NCI-H69 (cell line): ENCODE measurements around the gene ACTN4.

Experiments used
- DNase-seq: peaks from one replicate; lab custom pipeline; 2025; lab: John Stamatoyannopoulos, UW

ACTN4 gene

GRCh38 chr19:38725469-38726283 is 78.2 kb downstream of the ACTN4 start:
- no peak for DNase-seq

GRCh38 chr19:38726284-38726673 is 78.8 kb downstream of the ACTN4 start:
- no peak for DNase-seq

GRCh38 chr19:38726761-38727301 is 79.4 kb downstream of the ACTN4 start:
- no peak for DNase-seq

- no peak for DNase-seq
Observed at GRCh38 chr19:38727306-38727867, 79.9 kb downstream of the ACTN4 start.

- no peak for DNase-seq
Observed at GRCh38 chr19:38727868-38728660, 80.6 kb downstream of the ACTN4 start.

GRCh38 chr19:38728752-38729541 is 81.5 kb downstream of the ACTN4 start:
- no peak for DNase-seq

- DNase-seq = peak; percentile 74
Observed at GRCh38 chr19:38729653-38730469, 82.4 kb downstream of the ACTN4 start.

GRCh38 chr19:38730470-38730730 is 83.0 kb downstream of the ACTN4 start:
- no peak for DNase-seq

- DNase-seq = no peak
Observed at GRCh38 chr19:38730731-38731589, 83.5 kb downstream of the ACTN4 start.

- peak; percentile 71 for DNase-seq
Observed at GRCh38 chr19:38731654-38732301, 84.3 kb downstream of the ACTN4 start.

GRCh38 chr19:38733241-38733492 is 85.7 kb downstream of the ACTN4 start:
- DNase-seq = no peak

GRCh38 chr19:38733493-38734175 is 86.2 kb downstream of the ACTN4 start:
- DNase-seq = peak; percentile 33

GRCh38 chr19:38734176-38734425 is 86.7 kb downstream of the ACTN4 start:
- no peak for DNase-seq

GRCh38 chr19:38734426-38735256 is 87.2 kb downstream of the ACTN4 start:
- DNase-seq = peak; percentile 58

- DNase-seq = peak; percentile 90
Observed at GRCh38 chr19:38735257-38735686, 87.8 kb downstream of the ACTN4 start.

- peak; percentile 76 for DNase-seq
Observed at GRCh38 chr19:38736036-38736412, 88.6 kb downstream of the ACTN4 start.

GRCh38 chr19:38736413-38737280 is 89.2 kb downstream of the ACTN4 start:
- DNase-seq = peak; percentile 86
